ENCODE measurements around the gene MAP1LC3A. TPM values are rescaled to one million over a fixed set of nuclear protein-coding genes. Genes with fewer than 3 reads are reported as not detected.

The MAP1LC3A gene
- total RNA-seq, 6 experiments from 2014 or later: 14.4 to 39.6 (median 26.3) TPM

DNA sequence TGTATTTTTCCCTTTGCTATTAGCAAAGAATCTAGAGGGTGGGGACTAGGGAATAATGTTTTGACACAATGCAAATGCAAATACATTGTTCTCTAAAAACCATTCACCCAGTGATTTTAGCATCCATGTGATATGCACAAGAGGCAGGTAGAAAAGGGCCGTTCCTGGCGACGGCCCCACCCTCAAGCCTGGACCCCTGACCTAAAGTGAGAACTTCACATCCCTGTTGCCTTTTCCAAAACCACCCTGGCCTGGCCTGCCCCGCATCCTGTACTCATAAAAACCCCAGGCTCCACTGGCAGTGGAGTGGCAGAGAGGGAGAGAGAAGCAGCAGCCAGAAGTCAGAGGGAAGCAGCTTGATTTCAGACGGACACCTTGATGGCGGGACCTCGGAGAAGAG, 48.5 kb downstream of the MAP1LC3A start:
- Histone ChIP-seq H3K4me3 (no peak overlapping the region), H3K36me3 (no peaks in the 10 kb centered on the region), H3K27ac (no peak overlapping the region), H3K4me1 (no peaks in the 10 kb centered on the region), H3K27me3 (no peaks in the 10 kb centered on the region), H3K9me3 (no peaks in the 10 kb centered on the region)
- intact Hi-C loops (cut with DNase I): no loop called here
- ATAC-seq (no peak), DNase-seq (no peak)
- 100% methylated on average over 3 of the region's 7 CpGs for WGBS (ENCODE audit: insufficient coverage, low coverage, low lambda C conversion rate, missing lambda C conversion rate)
- TF ChIP-seq, protein P1, sequence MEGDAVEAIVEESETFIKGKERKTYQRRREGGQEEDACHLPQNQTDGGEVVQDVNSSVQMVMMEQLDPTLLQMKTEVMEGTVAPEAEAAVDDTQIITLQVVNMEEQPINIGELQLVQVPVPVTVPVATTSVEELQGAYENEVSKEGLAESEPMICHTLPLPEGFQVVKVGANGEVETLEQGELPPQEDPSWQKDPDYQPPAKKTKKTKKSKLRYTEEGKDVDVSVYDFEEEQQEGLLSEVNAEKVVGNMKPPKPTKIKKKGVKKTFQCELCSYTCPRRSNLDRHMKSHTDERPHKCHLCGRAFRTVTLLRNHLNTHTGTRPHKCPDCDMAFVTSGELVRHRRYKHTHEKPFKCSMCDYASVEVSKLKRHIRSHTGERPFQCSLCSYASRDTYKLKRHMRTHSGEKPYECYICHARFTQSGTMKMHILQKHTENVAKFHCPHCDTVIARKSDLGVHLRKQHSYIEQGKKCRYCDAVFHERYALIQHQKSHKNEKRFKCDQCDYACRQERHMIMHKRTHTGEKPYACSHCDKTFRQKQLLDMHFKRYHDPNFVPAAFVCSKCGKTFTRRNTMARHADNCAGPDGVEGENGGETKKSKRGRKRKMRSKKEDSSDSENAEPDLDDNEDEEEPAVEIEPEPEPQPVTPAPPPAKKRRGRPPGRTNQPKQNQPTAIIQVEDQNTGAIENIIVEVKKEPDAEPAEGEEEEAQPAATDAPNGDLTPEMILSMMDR (IDR thresholded peaks at IDR 0.05): no peak
- TF ChIP-seq POLR2A (IDR thresholded peaks at IDR 0.05): no peak

Small RNAs within 50 kb of the gene (small RNA-seq; reads per million reads assigned to genes)
- gene RF00019: 0 reads per million in 2 experiments

Other genes with a start within 250 kb of the MAP1LC3A start
- gene ITCH, start 195.4 kb upstream of the MAP1LC3A start, total RNA-seq: 10 to 100 TPM; 32.8 to 71.4 (median 44.1) TPM
- 10 to 100 TPM; 34.8 to 84.3 (median 42.7) TPM for gene DYNLRB1, start 42.3 kb upstream of the MAP1LC3A start, total RNA-seq
- gene PIGU, start 118.4 kb downstream of the MAP1LC3A start, total RNA-seq: 10 to 100 TPM in 2 of 6 experiments, 1 to 10 TPM in 4; 4.0 to 14.9 (median 7.3) TPM
- gene TP53INP2, start 145.6 kb downstream of the MAP1LC3A start, total RNA-seq: 10 to 100 TPM in 4 of 6 experiments, 1 to 10 TPM in 2; 5.8 to 24.1 (median 12.7) TPM